Astrocyte (in vitro differentiated cells and primary cell): ENCODE data around the gene CA7.

Experiments
- EZH2 ChIP-seq: IDR thresholded peaks from 2 replicates; pipeline ENCODE4 v1.6.1; 2012; ENCODE audit warnings: mild to moderate bottlenecking, low read length, inconsistent platforms; ENCODE audit not compliant: insufficient read depth
- TF ChIP-seq, protein P1 (sequence below): IDR thresholded peaks from 2 replicates; pipeline ENCODE4 v1.5.1; 2011; ENCODE audit warnings: low read depth, mild to moderate bottlenecking, inconsistent platforms, low read length, moderate library complexity; ENCODE audit not compliant: insufficient read depth

DNA sequence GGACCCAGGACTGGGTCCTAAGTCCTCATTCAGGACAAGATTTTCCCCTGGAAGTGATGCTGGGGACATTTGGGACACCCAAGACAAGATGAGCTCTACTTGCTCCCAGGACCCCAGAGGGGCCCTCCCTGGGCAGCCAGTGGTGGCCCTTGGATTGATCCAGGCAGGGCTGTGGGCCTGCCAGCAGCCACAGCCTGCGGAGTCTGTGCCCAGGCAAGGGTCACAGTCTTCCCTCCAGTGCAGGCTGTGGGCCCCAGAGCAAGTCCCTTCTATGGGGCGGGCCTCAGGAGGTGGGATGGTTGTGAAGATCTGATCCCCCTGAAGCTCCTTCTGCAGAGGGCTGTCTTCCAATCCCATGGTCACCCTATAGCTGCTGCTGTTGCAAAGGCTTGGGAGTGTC, 12.6 kb downstream of the CA7 start:
- TF ChIP-seq, protein P1, sequence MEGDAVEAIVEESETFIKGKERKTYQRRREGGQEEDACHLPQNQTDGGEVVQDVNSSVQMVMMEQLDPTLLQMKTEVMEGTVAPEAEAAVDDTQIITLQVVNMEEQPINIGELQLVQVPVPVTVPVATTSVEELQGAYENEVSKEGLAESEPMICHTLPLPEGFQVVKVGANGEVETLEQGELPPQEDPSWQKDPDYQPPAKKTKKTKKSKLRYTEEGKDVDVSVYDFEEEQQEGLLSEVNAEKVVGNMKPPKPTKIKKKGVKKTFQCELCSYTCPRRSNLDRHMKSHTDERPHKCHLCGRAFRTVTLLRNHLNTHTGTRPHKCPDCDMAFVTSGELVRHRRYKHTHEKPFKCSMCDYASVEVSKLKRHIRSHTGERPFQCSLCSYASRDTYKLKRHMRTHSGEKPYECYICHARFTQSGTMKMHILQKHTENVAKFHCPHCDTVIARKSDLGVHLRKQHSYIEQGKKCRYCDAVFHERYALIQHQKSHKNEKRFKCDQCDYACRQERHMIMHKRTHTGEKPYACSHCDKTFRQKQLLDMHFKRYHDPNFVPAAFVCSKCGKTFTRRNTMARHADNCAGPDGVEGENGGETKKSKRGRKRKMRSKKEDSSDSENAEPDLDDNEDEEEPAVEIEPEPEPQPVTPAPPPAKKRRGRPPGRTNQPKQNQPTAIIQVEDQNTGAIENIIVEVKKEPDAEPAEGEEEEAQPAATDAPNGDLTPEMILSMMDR: no peak
- no peak for TF ChIP-seq EZH2
